NCI-H460 (cell line): ENCODE measurements around the gene CRNN. TPM values are rescaled to one million over a fixed set of nuclear protein-coding genes. Genes with fewer than 3 reads are reported as not detected.

Source experiments
- small RNA-seq, 2 experiments: library from RNA; depleted of rRNA; stranded (forward); fragments of <200 nt; gene quantifications; one replicate each; pipeline ENCODE3, GENCODE V24; 2014
- total RNA-seq: library from RNA; depleted of rRNA; stranded (reverse); fragments of >200 nt; shearing (Covaris generic); gene quantifications from 2 replicates; pipeline ENCODE4 v1.2.3, GENCODE V29; 2014; rRNA removed

CRNN gene
- total RNA-seq, 1 experiment from 2014 or later: not detected

Small RNA genes lying within 50 kb of the gene (small RNA-seq; reads per million reads assigned to genes)
- 0 reads per million in 2 experiments for gene HMGN3P1

Other genes with a start within 250 kb of the CRNN start
- not detected in 2 replicates for gene HRNR, start 190.1 kb downstream of the CRNN start, total RNA-seq
- gene FLG, start 89.0 kb downstream of the CRNN start, total RNA-seq: not detected in 2 replicates
- gene FLG2, start 54.3 kb downstream of the CRNN start, total RNA-seq: under 0.01 TPM in 1 of 2 replicates, not detected in the other
- gene LCE5A, start 96.5 kb upstream of the CRNN start, total RNA-seq: not detected in 2 replicates
- not detected in 2 replicates for gene CRCT1, start 100.2 kb upstream of the CRNN start, total RNA-seq
- gene LCE3E, start 152.5 kb upstream of the CRNN start, total RNA-seq: not detected in 2 replicates
- not detected in 2 replicates for gene LCE3D, start 166.3 kb upstream of the CRNN start, total RNA-seq
- not detected in 2 replicates for gene LCE3C, start 186.0 kb upstream of the CRNN start, total RNA-seq
- gene LCE3B, start 199.5 kb upstream of the CRNN start, total RNA-seq: not detected in 2 replicates
- not detected in 2 replicates for gene LCE3A, start 208.8 kb upstream of the CRNN start, total RNA-seq
- gene LCE2D, start 249.1 kb upstream of the CRNN start, total RNA-seq: not detected in 2 replicates